Heart left ventricle (tissue), 16 donors: ENCODE data around the gene TEX26. TPM values are rescaled to one million over a fixed set of nuclear protein-coding genes. Genes with fewer than 3 reads are reported as not detected.

Source experiments
- ATAC-seq, 4 donors: fragments of 200-7000 bp; cut with Tn5 transposase; one replicate each; pipeline ENCODE4 v1.9.1; 2020 to 2022; ENCODE audit warnings: moderate library complexity in 4 of 4, mild to moderate bottlenecking in 3 of 4, moderate number of reproducible peaks in 1 of 4
- DNase-seq, 5 donors: peaks; one replicate each; pipeline ENCODE4 v3.0.0-alpha.2; 2020
- H3K27ac ChIP-seq, 12 donors: fragments of 200-600 bp; sonication (generic) in 4 of 12; one replicate each; pipeline versions ENCODE4 v1.5.0 to v1.8.0; 2016 to 2022; ENCODE audit warnings: mild to moderate bottlenecking in 2 of 12
- H3K27me3 ChIP-seq, 9 donors: fragments of 200-600 bp; sonication (generic) in 2 of 9; one replicate each; pipeline versions ENCODE4 v1.5.1 to v1.8.0; 2016 to 2022; ENCODE audit warnings: mild to moderate bottlenecking in 3 of 9
- H3K36me3 ChIP-seq, 9 donors: fragments of 200-600 bp; sonication (generic) in 2 of 9; one replicate each; pipeline versions ENCODE4 v1.5.0 to v1.8.0; 2018 to 2022; ENCODE audit warnings: mild to moderate bottlenecking in 2 of 9
- H3K4me1 ChIP-seq, 12 donors: fragments of 200-600 bp; sonication (generic) in 4 of 12; one replicate each; pipeline versions ENCODE4 v1.5.0 to v1.8.0; 2016 to 2022; ENCODE audit warnings: mild to moderate bottlenecking in 3 of 12
- H3K4me3 ChIP-seq, 12 donors: fragments of 200-600 bp; sonication (generic) in 4 of 12; one replicate each; pipeline versions ENCODE4 v1.5.0 to v1.8.0; 2017 to 2022; ENCODE audit warnings: mild to moderate bottlenecking in 9 of 12, moderate library complexity in 4 of 12
- H3K9me3 ChIP-seq, 12 donors: fragments of 200-600 bp; sonication (generic) in 4 of 12; one replicate each; pipeline versions ENCODE4 v1.5.0 to v1.8.0; 2016 to 2022; ENCODE audit warnings: mild to moderate bottlenecking in 1 of 12
- POLR2A ChIP-seq, 2 donors: fragments of 450-650 bp; IDR thresholded peaks; one replicate each; pipeline ENCODE4 v1.6.1; 2017; ENCODE audit warnings: antibody characterized with exemption in 2 of 2, mild to moderate bottlenecking in 2 of 2, moderate library complexity in 2 of 2
- WGBS, 4 donors: extraction: QIAGEN DNeasy Blood & Tissue Kit in 2 of 4; methylation state at CpG; one replicate each; pipeline versions ENCODE4 v1.1.5 to v1.1.7; 2013 to 2018; 5-methylcytosine and 5-hydroxymethylcytosine counted together
- intact Hi-C, 10 donors: fragments of 100-400 bp; cut with DNase I; formaldehyde crosslinking; loops; one replicate each; pipeline versions ENCODE4 v1.11.1 to v1.14.2; 2022
- polyA plus RNA-seq, 2 donors: library from polyadenylated mRNA; stranded (reverse); fragments of 200-250 nt; gene quantifications; one replicate each; pipeline ENCODE4 v1.2.3, GENCODE V29; 2013
- total RNA-seq, 9 donors: library from RNA; depleted of rRNA in 2 of 9; stranded (reverse); fragments of >200 nt in 2 of 9; fragmentation: NEBNext Ultra II Directional in 3 of 9; extraction: Animal tissue kit (Norgen Biotek cat#: 25700) in 3 of 9; gene quantifications; one replicate each; pipeline versions ENCODE4 v1.1.0 to v1.2.4, GENCODE V29; 2016 to 2023
- TF ChIP-seq, protein P1 (sequence below), 12 donors: fragments of 200-600 bp; sonication (generic) in 4 of 12; IDR thresholded peaks; one replicate each; pipeline versions ENCODE4 v1.5.0 to v1.8.0; 2018 to 2022; ENCODE audit warnings: antibody characterized with exemption in 12 of 12, mild to moderate bottlenecking in 5 of 12
- donor health status: ischemic (EF 13 %, LVEDD 7.1; RV severe dilation, severe dysfunction).
- donor health status: healthy with polysubstance abuse.
- donor health status: DM: no; HTN: yes; CAD: no.
- donor health status: DM: no; HTN: no; CAD: no.
- donor health status: ischemic (EF 25% LVEDD 6.9; RV normal size, moderate dysfunction).
- donor health status: ischemic (EF 25% LVEDD 5.7; RV mildly dilated, moderate dysfunction).
- donor health status: healthy.
- donor health status: DM: yes; HTN: yes; CAD: no.
- donor health status: ischemic (EF 35%, LVEDD 5.7; RV mildly dilated, moderate dysfunction).
- donor health status: nonischemic (EF 11% LVEDD 7.7; RV severe dilation, severe dysfunction).
- donor health status: DM: yes; HTN: yes; CAD: no.
- donor health status: PGD.
- donor health status: ischemic (EF 29% LVEDD 5.4; RV normal size, mild dysfunction).
- donor health status: nonischemic (EF 23%, LVEDD 6.1; RV moderate dilation, normal function).

TEX26 gene
- total and polyA plus RNA-seq, 11 donors: not detected

DNA sequence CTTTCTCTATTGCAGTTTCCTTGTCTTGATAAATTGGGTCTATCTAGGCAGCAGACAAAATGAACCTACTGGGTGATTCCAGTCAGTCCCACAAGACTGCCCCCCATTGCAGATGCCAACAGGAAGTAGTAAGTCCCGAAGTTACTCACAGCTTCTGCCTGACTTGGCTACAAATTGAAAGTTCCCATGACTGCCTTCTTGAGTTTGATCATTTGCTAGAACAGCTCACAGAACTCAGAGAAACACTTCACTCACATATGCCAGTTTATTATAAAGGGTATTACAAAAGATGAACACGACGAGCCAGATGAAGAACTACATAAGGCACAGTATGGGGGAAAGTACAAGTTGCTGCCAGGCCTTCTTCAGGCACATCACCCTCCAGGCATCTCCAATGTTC is 50.0 kb downstream of the TEX26 start:
- intact Hi-C loops: no loop called here
- Histone ChIP-seq H3K4me1 (peaks cover 0 to 5% (median 0%) of the 10 kb centered on the region in 12 donors), H3K36me3 (no peaks in the 10 kb centered on the region), H3K27me3 (peaks cover 0 to 5% (median 0%) of the 10 kb centered on the region in 9 donors), H3K4me3 (no peak overlapping the region), H3K9me3 (no peaks in the 10 kb centered on the region), H3K27ac (no peak overlapping the region)
- ATAC-seq (no peak), DNase-seq (no peak)
- TF ChIP-seq POLR2A (IDR thresholded peaks at IDR 0.05): no peak
- TF ChIP-seq, protein P1, sequence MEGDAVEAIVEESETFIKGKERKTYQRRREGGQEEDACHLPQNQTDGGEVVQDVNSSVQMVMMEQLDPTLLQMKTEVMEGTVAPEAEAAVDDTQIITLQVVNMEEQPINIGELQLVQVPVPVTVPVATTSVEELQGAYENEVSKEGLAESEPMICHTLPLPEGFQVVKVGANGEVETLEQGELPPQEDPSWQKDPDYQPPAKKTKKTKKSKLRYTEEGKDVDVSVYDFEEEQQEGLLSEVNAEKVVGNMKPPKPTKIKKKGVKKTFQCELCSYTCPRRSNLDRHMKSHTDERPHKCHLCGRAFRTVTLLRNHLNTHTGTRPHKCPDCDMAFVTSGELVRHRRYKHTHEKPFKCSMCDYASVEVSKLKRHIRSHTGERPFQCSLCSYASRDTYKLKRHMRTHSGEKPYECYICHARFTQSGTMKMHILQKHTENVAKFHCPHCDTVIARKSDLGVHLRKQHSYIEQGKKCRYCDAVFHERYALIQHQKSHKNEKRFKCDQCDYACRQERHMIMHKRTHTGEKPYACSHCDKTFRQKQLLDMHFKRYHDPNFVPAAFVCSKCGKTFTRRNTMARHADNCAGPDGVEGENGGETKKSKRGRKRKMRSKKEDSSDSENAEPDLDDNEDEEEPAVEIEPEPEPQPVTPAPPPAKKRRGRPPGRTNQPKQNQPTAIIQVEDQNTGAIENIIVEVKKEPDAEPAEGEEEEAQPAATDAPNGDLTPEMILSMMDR (IDR thresholded peaks at IDR 0.05): no peak
- WGBS, 4 donors: 72 to 80% (median 75%) methylated on average over 3 of the region's 3 CpGs

DNA sequence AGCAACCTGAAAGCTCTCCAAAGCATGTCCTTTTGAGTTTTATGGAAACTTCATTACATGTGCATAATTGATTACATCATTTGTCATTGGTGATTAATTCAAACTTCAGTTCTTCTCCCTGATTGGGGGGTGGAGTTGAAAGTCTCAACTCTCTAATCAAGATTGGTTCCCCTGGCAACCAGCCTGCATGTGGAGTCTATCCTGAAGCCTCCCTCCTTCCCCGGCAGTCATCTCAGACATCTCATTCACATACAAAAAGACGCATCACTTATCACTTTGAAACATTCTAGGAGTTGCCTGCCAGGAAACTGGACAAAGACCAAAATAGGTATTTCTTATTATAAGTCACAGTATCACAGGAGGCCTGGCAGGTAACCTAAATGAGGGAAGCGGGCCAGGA is 50.5 kb downstream of the TEX26 start:
- 76 to 84% (median 81%) methylated on average over 3 of the region's 3 CpGs for WGBS, 4 donors
- Histone ChIP-seq H3K9me3 (no peaks in the 10 kb centered on the region), H3K27ac (no peak overlapping the region), H3K4me1 (peaks cover 0 to 5% (median 0%) of the 10 kb centered on the region in 12 donors), H3K27me3 (peaks cover 0 to 5% (median 0%) of the 10 kb centered on the region in 9 donors), H3K4me3 (no peak overlapping the region), H3K36me3 (no peaks in the 10 kb centered on the region)
- no peak for DNase-seq
- TF ChIP-seq POLR2A (IDR thresholded peaks at IDR 0.05): no peak
- TF ChIP-seq, protein P1 (IDR thresholded peaks at IDR 0.05): no peak
- intact Hi-C loops: no loop called here
- no peak for ATAC-seq

DNA sequence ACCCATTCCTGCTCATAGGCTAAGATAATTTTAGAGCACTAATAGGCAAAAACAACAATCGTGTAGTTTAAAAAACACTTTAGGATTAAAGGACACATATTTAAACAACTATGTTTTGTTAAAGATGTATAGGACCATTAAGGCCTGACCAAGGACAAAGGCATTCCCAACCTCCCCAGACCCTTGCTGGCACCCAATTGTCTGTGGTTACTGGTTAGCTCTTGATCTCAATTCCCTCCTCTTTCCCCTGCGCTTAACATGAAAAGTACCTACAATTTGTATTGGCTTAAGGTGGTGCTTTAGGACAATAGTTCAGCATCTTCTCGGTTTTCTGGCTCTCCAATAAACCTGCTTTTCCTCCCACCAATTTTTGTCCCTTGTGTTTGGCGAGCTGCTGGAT is 51.0 kb downstream of the TEX26 start:
- H3K27me3 ChIP-seq: peaks cover 0 to 5% (median 0%) of the 10 kb centered on the region in 9 donors
- peaks cover 0 to 5% (median 0%) of the 10 kb centered on the region in 12 donors for H3K4me1 ChIP-seq
- DNase-seq (no peak), ATAC-seq (no peak)
- H3K9me3 ChIP-seq: no peaks in the 10 kb centered on the region
- H3K27ac ChIP-seq: no peak overlapping the region
- H3K36me3 ChIP-seq: no peaks in the 10 kb centered on the region
- intact Hi-C loops: no loop called here
- H3K4me3 ChIP-seq: no peak overlapping the region
- TF ChIP-seq, protein P1 (IDR thresholded peaks at IDR 0.05): no peak
- TF ChIP-seq POLR2A (IDR thresholded peaks at IDR 0.05): no peak
- WGBS, 4 donors: 79 to 84% (median 82%) methylated on average over 4 of the region's 4 CpGs

DNA sequence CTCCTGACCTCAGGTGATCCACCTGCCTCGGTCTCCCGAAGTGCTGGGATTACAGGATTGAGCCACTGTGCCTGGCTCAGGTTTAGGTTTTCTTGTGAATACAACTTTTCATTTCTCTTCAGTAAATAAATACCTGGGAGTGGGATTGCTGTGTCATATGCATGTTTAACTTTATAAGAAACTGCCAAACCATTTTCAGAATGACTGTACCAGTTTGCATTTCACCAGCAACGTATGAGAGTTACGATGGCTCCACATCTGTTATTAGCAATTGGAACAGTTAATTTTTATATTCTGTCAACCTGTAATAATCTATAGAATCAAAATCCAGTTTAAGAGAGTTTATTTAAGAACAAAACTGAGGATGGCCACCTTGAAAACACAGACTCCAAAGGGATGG is 52.2 kb downstream of the TEX26 start:
- WGBS, 4 donors: 91 to 96% (median 96%) methylated on average over 4 of the region's 4 CpGs
- no peak overlapping the region for H3K4me3 ChIP-seq
- DNase-seq (no peak), ATAC-seq (no peak)
- intact Hi-C loops: no loop called here
- H3K4me1 ChIP-seq: no peaks in the 10 kb centered on the region
- H3K27me3 ChIP-seq: peaks cover 0 to 5% (median 0%) of the 10 kb centered on the region in 9 donors
- TF ChIP-seq POLR2A (IDR thresholded peaks at IDR 0.05): no peak
- TF ChIP-seq, protein P1 (IDR thresholded peaks at IDR 0.05): no peak
- H3K36me3 ChIP-seq: no peaks in the 10 kb centered on the region
- no peaks in the 10 kb centered on the region for H3K9me3 ChIP-seq
- no peak overlapping the region for H3K27ac ChIP-seq
